GM18861 (cell line): ENCODE measurements around the gene MT1G.
"Not testable (repeated sequence)": the region's sequence is repeated elsewhere in the genome, so short reads cannot be mapped to it uniquely, and the experiment has no call there.

Experiments used
- ATAC-seq: cut with Tn5 transposase; IDR thresholded peaks from one replicate; pipeline ENCODE4 v1.9.1; 2021; ENCODE audit not compliant: unreplicated experiment

Gene MT1G

GRCh38 chr16:56684926-56685590 is 17.2 kb upstream of the MT1G start:
- no peak for ATAC-seq

- no peak for ATAC-seq
These were observed 16.5 kb upstream of the MT1G start for GRCh38 chr16:56684256-56684925.

- ATAC-seq = no peak
These were observed 15.7 kb upstream of the MT1G start for GRCh38 chr16:56683424-56684172.

DNA sequence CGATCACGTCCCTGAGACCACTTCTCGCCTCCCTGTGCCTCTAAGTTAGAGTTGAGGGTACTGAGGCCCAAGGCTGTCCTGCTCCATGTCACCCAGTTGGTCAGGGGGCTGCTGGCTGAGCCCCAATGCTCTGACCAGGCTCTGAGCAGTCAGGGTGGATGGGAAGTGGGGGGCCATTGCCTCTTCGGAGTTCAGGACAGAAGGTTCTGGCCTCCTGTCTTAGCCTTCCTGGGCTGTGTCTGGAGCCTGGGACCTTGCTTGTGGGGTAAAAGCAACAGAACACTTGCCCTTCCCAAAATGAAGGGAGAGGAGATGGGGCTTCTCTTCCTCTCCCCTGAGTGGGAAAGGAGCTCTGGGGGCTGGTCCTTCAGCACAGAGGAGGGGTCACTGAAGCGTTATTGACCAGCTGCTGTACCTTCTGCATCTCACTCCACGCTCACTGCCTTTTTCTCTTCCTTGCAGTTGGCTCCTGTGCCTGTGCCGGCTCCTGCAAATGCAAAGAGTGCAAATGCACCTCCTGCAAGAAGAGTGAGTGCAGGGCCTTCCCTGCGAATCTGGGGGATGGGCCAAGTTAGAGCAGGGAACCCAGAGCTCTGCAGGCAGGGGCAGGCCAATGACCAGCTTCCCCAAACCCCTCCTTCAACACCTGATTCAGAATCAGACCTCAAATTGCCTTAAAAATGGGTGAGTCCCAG is 15.0 kb upstream of the MT1G start:
- ATAC-seq = no peak

GRCh38 chr16:56681939-56682702 is 14.3 kb upstream of the MT1G start, which contains the start of gene MT1X:
Gene MT1X (plus strand): TSS chr16:56682470. CDS start chr16:56682541, 71 bp downstream.
- peak; percentile 96 for ATAC-seq

DNA sequence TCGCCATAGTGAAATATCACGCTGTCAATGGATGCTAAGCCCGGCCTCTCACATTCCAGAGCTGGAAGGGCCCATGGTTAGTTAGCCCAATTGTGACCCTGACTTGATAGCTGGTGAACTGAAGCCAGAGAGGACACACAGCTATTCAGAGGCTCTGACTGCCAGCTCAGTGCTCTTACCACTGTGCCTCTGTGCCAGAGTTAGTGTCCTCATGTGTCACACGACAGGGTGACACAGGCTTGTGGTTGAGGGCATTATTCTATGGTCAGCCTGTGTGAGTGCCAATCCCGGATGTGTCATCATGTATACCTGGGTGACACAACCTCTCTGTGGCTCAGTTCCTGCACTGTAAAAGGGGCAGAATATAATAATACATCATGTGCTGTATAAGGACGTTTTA is 12.0 kb upstream of the MT1G start:
- ATAC-seq = no peak

GRCh38 chr16:56679078-56679730 is 11.3 kb upstream of the MT1G start:
- ATAC-seq = no peak

- no peak for ATAC-seq
These were observed 9.6 kb upstream of the MT1G start for GRCh38 chr16:56677474-56677873.

- no peak for ATAC-seq
These were observed 7.9 kb upstream of the MT1G start for GRCh38 chr16:56675685-56676210.

DNA sequence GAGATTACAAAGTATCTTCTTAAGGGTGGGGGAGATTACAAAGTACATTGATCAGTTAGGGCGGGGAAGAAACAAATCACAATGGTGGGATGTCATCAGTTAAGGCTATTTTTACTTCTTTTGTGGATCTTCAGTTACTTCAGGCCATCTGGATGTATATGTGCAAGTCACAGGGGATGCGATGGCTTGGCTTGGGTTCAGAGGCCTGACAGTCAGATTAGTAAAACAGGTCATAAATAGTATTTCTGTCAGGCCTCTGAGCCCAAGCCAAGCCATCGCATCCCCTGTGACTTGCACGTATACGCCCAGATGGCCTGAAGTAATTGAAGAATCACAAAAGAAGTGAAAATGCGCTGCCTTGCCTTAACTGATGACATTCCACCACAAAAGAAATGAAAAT is 6.7 kb upstream of the MT1G start:
- ATAC-seq = not testable (repeated sequence)

DNA sequence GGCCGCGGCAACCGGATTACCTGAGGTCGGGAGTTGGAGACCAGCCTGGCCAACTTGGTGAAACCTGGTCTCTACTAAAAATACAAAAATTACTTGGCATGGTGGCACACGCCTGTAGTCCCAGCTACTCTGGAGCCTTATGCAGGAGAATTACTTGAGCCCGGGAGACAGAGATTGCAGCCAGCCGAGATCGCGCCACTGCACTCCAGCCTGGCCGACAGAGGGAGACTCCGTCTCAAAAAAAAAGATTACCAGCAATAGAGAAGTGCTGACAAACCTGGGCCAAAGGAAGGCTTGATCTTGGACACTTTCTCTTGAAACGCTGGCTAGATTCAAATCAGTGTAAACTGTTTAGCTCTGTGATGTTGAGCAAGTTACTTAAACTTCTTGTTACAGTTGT is 6.1 kb upstream of the MT1G start:
- no peak for ATAC-seq

DNA sequence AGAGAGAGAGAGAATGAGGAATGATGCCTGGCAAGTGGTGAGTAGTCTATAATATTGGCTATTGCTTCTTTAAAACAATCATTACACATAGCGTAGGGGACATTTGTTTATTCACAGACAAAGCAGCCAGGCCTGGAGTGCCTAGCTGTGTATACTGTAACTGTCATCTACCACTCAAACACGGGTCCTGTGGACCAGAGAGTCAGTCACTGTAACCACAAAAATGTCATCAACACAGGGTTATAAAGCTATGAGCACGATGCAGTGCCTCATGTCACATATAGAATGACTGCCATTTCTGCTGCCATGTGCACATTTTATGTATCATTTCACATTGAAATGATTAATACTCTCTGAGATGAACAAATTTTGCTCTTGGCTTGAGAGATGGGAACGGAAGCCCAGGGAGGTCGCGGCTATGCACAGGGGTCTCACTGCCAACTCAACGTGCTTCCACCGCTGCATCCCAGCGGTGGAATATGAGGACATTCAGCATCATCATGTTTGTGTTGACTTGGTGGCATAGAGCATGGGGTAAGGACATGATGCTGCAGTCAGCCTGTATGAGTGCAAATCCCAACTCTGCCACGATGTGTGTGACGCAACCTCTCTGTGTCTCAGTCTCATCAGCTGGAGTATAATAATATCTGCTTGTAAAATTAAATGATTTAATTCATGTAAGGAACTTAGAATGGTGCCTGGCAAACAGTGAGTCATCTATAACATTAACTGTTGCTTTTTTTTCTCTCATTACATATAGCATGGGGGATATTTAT is 5.1 kb upstream of the MT1G start:
- no peak for ATAC-seq

DNA sequence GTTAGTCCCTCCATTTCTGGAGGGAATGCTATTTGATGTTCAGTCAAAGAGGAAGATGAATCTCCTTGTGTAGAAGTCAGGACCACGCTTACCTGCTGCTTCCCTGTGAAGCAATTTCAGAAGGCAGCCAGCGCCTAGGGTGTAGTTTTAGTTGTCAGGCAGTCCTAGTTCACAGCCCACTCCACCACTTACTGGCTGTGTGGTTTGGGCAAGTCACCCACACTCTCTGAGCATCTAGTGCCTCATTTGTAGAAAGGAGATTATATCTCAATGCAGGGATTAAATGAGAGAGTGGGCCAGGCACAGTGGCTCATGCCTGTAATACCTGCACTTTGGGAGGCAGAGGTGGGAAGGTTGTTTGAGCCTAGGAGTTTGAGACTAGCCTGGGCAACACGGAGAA is 4.3 kb upstream of the MT1G start:
- ATAC-seq = not testable (repeated sequence)

- not testable (repeated sequence) for ATAC-seq
These were observed 3.8 kb upstream of the MT1G start for GRCh38 chr16:56671691-56672090.

GRCh38 chr16:56670620-56670934 is 2.7 kb upstream of the MT1G start:
- no peak for ATAC-seq

- ATAC-seq = no peak
These were observed 2.2 kb upstream of the MT1G start for GRCh38 chr16:56669840-56670619.

- ATAC-seq = no peak
These were observed 1.4 kb upstream of the MT1G start, which contains the start of gene MT1H for GRCh38 chr16:56669005-56669839. Gene MT1H (plus strand): TSS chr16:56669814. CDS start chr16:56669885, 71 bp downstream.
